GM19240 (cell line): ENCODE measurements around the gene TAF11L3.
"Not testable (repeated sequence)": the region's sequence is repeated elsewhere in the genome, so short reads cannot be mapped to it uniquely, and the experiment has no call there.

Experiments used
- DNase-seq: peaks from one replicate; pipeline ENCODE4 v3.0.0; 2011; ENCODE audit warnings: low spot score; ENCODE audit not compliant: insufficient read length

TAF11L3 gene

GRCh38 chr5:17518067-17518466 lies at the start of gene TAF11L3:
Gene TAF11L3, plus strand, starts transcription at chr5:17518367.
- not testable (repeated sequence) for DNase-seq

- no peak for DNase-seq
Measured at GRCh38 chr5:17470064-17470463, 48.1 kb upstream of the TAF11L3 start.

DNA sequence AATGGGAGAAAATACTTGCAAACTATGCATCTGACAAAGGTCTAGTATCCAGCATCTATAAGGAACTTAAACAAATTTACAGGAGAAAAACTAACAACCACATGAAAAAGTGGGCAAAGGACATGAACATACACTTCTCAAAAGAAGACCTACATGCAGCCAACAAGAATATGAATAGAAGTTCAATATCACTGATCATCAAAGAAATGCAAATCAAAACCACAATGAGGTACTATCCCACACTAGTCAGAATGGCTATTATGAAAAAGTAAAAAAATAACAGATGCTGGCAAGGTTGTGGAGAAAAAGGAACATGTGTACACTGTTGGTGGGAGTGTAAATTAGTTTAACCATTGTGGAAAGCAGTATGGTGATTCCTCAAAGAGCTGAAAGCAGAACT lies 43.1 kb upstream of the TAF11L3 start:
- DNase-seq, result not testable (repeated sequence)

DNA sequence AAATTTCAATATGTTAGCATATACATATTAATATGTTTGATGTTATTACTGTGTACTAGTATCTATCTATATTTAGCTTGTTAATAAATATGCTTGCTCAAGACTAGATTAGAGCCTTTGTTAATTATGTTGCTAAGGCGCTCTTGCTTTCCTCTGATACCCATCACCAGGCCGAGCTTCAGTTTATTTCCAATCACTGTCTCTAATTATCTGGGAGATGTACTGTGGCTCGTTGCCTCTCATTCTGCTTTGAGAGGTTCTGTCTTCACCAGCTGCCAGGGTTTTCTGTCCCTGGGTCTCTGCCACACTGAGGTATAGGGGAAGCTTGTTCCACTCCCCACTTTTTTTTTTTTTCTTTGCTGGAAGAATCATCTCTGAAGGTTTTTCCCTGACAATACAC lies 41.1 kb upstream of the TAF11L3 start:
- DNase-seq, result no peak

- no peak for DNase-seq
Measured at GRCh38 chr5:17477573-17478265, 40.4 kb upstream of the TAF11L3 start.

DNA sequence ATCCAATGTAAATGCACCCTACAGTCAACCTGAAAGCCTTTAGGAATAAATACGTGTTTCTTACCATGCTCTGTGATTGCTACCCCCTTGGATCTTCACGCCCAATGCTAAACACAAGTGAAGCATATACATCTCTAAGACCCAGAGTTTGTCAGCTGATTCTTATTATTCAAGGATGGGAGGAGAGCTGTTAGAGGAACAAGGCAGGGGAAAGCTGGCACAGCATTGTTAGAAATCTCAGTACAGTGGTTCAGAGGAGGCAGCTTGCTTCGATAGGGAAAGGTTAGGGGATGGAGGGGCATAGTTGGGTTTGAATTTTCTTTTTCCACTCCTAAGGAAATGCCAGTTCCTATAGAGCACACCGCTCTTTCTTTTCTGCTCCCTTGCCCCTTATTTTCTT lies 36.8 kb upstream of the TAF11L3 start:
- no peak for DNase-seq

DNA sequence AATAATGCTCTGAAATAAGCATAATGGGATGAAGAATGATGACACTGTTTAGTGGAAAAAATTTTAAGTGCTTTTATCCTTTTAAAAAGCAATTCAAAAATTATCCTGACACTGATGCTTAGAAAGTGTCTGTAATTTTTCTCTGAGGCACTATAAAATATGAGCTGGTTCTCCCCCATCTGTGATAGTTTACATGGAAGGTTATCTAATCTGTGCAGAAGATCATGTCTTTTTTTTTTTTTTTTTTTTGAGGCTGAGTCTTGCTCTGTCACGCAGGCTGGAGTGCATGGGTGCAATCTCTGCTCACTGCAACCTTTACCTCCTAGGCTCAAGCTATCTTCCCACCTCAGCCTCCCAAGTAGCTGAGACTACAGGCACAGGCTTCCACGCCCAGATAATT lies 35.4 kb upstream of the TAF11L3 start:
- DNase-seq, result no peak

GRCh38 chr5:17486464-17487173 lies 31.5 kb upstream of the TAF11L3 start:
- DNase-seq, result not testable (repeated sequence)

- DNase-seq, result no peak
Measured at GRCh38 chr5:17487174-17487512, 31.0 kb upstream of the TAF11L3 start.

GRCh38 chr5:17491257-17491656 lies 26.9 kb upstream of the TAF11L3 start:
- not testable (repeated sequence) for DNase-seq

- DNase-seq, result no peak
Measured at GRCh38 chr5:17492770-17493169, 25.4 kb upstream of the TAF11L3 start.

DNA sequence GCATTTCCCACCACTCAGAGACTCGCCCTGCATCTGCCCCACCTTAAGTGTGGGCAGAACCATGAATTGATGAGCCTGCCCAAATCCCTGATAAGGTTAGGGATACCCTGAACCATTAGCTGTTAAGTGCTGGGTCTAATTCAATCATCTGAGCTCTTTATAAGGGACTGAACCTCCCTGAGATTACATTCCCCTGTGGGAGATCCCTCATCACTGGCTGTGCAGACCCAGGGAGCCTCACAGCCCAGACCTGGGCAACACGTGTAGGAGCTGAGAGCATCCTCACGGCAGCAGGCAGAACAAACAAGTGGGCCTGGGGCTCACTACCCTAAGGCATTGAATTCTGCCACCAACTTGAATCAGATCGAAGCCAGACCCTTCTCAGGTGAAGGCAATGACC lies 20.7 kb upstream of the TAF11L3 start:
- DNase-seq, result no peak

GRCh38 chr5:17497931-17498330 lies 20.2 kb upstream of the TAF11L3 start, which contains the start of gene TAF11L2:
Gene TAF11L2, plus strand, starts transcription at chr5:17498231.
- DNase-seq, result not testable (repeated sequence)

GRCh38 chr5:17511775-17512325 lies 6.3 kb upstream of the TAF11L3 start:
- no peak for DNase-seq

GRCh38 chr5:17517526-17517925 lies 641 bp upstream of the TAF11L3 start:
- not testable (repeated sequence) for DNase-seq

DNA sequence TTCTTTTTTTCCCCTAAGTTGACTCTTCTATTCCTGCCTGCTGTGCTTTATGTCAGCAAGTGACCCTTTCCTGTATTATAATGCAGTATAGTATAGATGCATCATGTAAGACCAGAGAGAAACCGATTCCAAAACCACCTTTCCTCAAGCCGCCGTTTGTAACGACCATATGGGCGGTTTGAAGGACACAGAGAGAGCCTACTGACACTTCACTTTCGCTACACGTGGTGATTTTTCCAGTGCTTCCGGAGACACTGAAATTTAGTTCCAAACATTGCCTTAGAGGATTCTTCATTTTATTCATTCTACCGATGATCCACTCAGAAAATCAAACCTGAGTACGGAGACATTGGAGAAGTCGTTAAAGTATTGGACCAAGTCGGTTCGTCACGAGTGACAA lies 1.3 kb downstream of the TAF11L3 start:
- DNase-seq, result not testable (repeated sequence)

GRCh38 chr5:17521501-17521900 lies 3.3 kb downstream of the TAF11L3 start, which contains the start of gene TAF11L4:
Gene TAF11L4, plus strand, starts transcription at chr5:17521801.
- DNase-seq, result not testable (repeated sequence)

GRCh38 chr5:17524935-17525334 lies 6.8 kb downstream of the TAF11L3 start, which contains the start of gene TAF11L5:
Gene TAF11L5, plus strand, starts transcription at chr5:17525235.
- not testable (repeated sequence) for DNase-seq

GRCh38 chr5:17526504-17526903 lies 8.3 kb downstream of the TAF11L3 start:
- not testable (repeated sequence) for DNase-seq

GRCh38 chr5:17528369-17528768 lies 10.2 kb downstream of the TAF11L3 start, which contains the start of gene TAF11L6:
Gene TAF11L6, plus strand, starts transcription at chr5:17528669.
- not testable (repeated sequence) for DNase-seq
